Kidney capillary endothelial cell (primary cell): ENCODE measurements around the gene JPH3.

ENCODE experiments used
- DNase-seq: peaks from one replicate; pipeline ENCODE4 v3.0.0-alpha.2; 2018; ENCODE audit warnings: low spot score

Gene JPH3

GRCh38 chr16:87601401-87601981 is 817 bp upstream of the JPH3 start:
- DNase-seq: no peak

- DNase-seq: no peak
Observed at GRCh38 chr16:87602821-87603683, 744 bp downstream of the JPH3 start.

GRCh38 chr16:87603684-87604633 is 1.7 kb downstream of the JPH3 start:
- DNase-seq: no peak

GRCh38 chr16:87604634-87605111 is 2.4 kb downstream of the JPH3 start:
- DNase-seq: no peak

GRCh38 chr16:87607223-87607622 is 4.9 kb downstream of the JPH3 start:
- no peak for DNase-seq

GRCh38 chr16:87607871-87608270 is 5.6 kb downstream of the JPH3 start:
- no peak for DNase-seq

- DNase-seq: peak; percentile 57
Observed at GRCh38 chr16:87608400-87608985, 6.2 kb downstream of the JPH3 start.

GRCh38 chr16:87610026-87610425 is 7.7 kb downstream of the JPH3 start:
- no peak for DNase-seq

- no peak for DNase-seq
Observed at GRCh38 chr16:87611456-87611855, 9.1 kb downstream of the JPH3 start.

- DNase-seq: no peak
Observed at GRCh38 chr16:87613961-87614360, 11.7 kb downstream of the JPH3 start.

GRCh38 chr16:87615621-87616041 is 13.3 kb downstream of the JPH3 start:
- no peak for DNase-seq

GRCh38 chr16:87616556-87616955 is 14.2 kb downstream of the JPH3 start:
- no peak for DNase-seq

- DNase-seq: no peak
Observed at GRCh38 chr16:87618216-87618615, 15.9 kb downstream of the JPH3 start.

- no peak for DNase-seq
Observed at GRCh38 chr16:87619360-87620200, 17.3 kb downstream of the JPH3 start.

- no peak for DNase-seq
Observed at GRCh38 chr16:87620201-87620495, 17.8 kb downstream of the JPH3 start.

GRCh38 chr16:87621550-87621829 is 19.2 kb downstream of the JPH3 start:
- no peak for DNase-seq

- DNase-seq: no peak
Observed at GRCh38 chr16:87621976-87622713, 19.8 kb downstream of the JPH3 start.

GRCh38 chr16:87622756-87623319 is 20.5 kb downstream of the JPH3 start:
- DNase-seq: no peak

- DNase-seq: no peak
Observed at GRCh38 chr16:87625241-87625797, 23.0 kb downstream of the JPH3 start.

GRCh38 chr16:87626401-87626800 is 24.1 kb downstream of the JPH3 start:
- DNase-seq: no peak
